Testis (tissue), 2 donors: ENCODE data around the gene HOXD3.

Experiments
- CTCF ChIP-seq, 3 experiments: fragments of 450-650 bp in 2 of 3; fragments of 200-600 bp in 1 of 3; sonication (generic) in 1 of 3; IDR thresholded peaks; one replicate each; pipeline ENCODE4 v1.5.1; 2016 to 2019; ENCODE audit warnings: antibody characterized with exemption in 3 of 3, mild to moderate bottlenecking in 2 of 3, moderate library complexity in 1 of 3
- POLR2A ChIP-seq: fragments of 450-650 bp; IDR thresholded peaks from one replicate; pipeline ENCODE4 v1.6.1; 2017; ENCODE audit warnings: antibody characterized with exemption, mild to moderate bottlenecking, moderate library complexity

GRCh38 chr2:176165370-176166050 lies 8.4 kb downstream of the HOXD3 start:
- TF ChIP-seq CTCF (IDR thresholded peaks at IDR 0.05) (no peak), POLR2A (no peak)
